IMR-90 (cell line): ENCODE results near the gene TCF4.

Source experiments
- ELK1 ChIP-seq: fragments of 150-350 bp; IDR thresholded peaks from 2 replicates; pipeline ENCODE4 v1.6.1; 2016; ENCODE audit warnings: low read depth, mild to moderate bottlenecking, low read length, moderate library complexity, borderline replicate concordance
- MAFK ChIP-seq: IDR thresholded peaks from 2 replicates; pipeline ENCODE4 v1.6.1; 2012; ENCODE audit warnings: low read depth, low read length, improper control_type of control experiment
- MAZ ChIP-seq: IDR thresholded peaks from 2 replicates; pipeline ENCODE4 v1.6.1; 2012; ENCODE audit warnings: low read depth, mild to moderate bottlenecking, low read length, improper control_type of control experiment, moderate library complexity, borderline replicate concordance
- MXI1 ChIP-seq: IDR thresholded peaks from 2 replicates; pipeline ENCODE4 v1.6.1; 2012; ENCODE audit warnings: low read depth, mild to moderate bottlenecking, low read length, moderate library complexity, borderline replicate concordance
- POLR2A ChIP-seq: IDR thresholded peaks from 2 replicates; pipeline ENCODE4 v1.6.1; 2012; ENCODE audit warnings: mild to moderate bottlenecking, low read depth, low read length
- RAD21 ChIP-seq: IDR thresholded peaks from 2 replicates; pipeline ENCODE4 v1.6.1; 2012; ENCODE audit warnings: low read length, improper control_type of control experiment
- RCOR1 ChIP-seq: IDR thresholded peaks from 2 replicates; pipeline ENCODE4 v1.6.1; 2012; ENCODE audit warnings: mild to moderate bottlenecking, low read length, improper control_type of control experiment; ENCODE audit not compliant: insufficient replicate concordance
- RFX5 ChIP-seq: IDR thresholded peaks from 2 replicates; pipeline ENCODE4 v1.8.0; 2012; ENCODE audit warnings: low read depth, mild to moderate bottlenecking, low read length, moderate library complexity
- SMC3 ChIP-seq: fragments of 150-350 bp; IDR thresholded peaks from 2 replicates; pipeline ENCODE4 v1.6.1; 2016; ENCODE audit warnings: low read depth, mild to moderate bottlenecking, antibody characterized with exemption, low read length, moderate library complexity
- TF ChIP-seq, protein P1 (sequence below): conservative IDR thresholded peaks from 2 replicates; pipeline ENCODE4 v1.5.1; 2012; ENCODE audit warnings: mild to moderate bottlenecking, low read depth, low read length, improper control_type of control experiment
- TF ChIP-seq, protein P2 (sequence below): fragments of 150-350 bp; IDR thresholded peaks from 2 replicates; pipeline ENCODE4 v1.6.1; 2017; ENCODE audit warnings: mild to moderate bottlenecking, antibody characterized with exemption, low read length, low read depth

GRCh38 chr18:55433648-55434047, 154.3 kb downstream of the TCF4 start:
- TF ChIP-seq, protein P1, sequence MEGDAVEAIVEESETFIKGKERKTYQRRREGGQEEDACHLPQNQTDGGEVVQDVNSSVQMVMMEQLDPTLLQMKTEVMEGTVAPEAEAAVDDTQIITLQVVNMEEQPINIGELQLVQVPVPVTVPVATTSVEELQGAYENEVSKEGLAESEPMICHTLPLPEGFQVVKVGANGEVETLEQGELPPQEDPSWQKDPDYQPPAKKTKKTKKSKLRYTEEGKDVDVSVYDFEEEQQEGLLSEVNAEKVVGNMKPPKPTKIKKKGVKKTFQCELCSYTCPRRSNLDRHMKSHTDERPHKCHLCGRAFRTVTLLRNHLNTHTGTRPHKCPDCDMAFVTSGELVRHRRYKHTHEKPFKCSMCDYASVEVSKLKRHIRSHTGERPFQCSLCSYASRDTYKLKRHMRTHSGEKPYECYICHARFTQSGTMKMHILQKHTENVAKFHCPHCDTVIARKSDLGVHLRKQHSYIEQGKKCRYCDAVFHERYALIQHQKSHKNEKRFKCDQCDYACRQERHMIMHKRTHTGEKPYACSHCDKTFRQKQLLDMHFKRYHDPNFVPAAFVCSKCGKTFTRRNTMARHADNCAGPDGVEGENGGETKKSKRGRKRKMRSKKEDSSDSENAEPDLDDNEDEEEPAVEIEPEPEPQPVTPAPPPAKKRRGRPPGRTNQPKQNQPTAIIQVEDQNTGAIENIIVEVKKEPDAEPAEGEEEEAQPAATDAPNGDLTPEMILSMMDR = no peak
- TF ChIP-seq POLR2A = no peak
- no peak for TF ChIP-seq MAZ
- TF ChIP-seq, protein P2, sequence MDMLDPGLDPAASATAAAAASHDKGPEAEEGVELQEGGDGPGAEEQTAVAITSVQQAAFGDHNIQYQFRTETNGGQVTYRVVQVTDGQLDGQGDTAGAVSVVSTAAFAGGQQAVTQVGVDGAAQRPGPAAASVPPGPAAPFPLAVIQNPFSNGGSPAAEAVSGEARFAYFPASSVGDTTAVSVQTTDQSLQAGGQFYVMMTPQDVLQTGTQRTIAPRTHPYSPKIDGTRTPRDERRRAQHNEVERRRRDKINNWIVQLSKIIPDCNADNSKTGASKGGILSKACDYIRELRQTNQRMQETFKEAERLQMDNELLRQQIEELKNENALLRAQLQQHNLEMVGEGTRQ = no peak
- TF ChIP-seq MAFK = no peak
- TF ChIP-seq MXI1 = no peak
- TF ChIP-seq ELK1 = no peak
- no peak for TF ChIP-seq RCOR1
- no peak for TF ChIP-seq RFX5
- no peak for TF ChIP-seq SMC3
- TF ChIP-seq RAD21 = no peak
